ENCODE results near the gene PEX11A.

GRCh38 chr15:89640245-89640644 is 50.3 kb downstream of the PEX11A start:
- no peak for TF ChIP-seq POLR2AphosphoS5 (IDR thresholded peaks at IDR 0.05; ENCODE audit: insufficient read depth, low read depth, low read length)
- no peak for TF ChIP-seq CTCF (IDR thresholded peaks at IDR 0.05; ENCODE audit: extremely low read depth in 1 of 2, insufficient read depth in 1 of 2, low read depth in 1 of 2, low read length in 2 of 2)
- TF ChIP-seq MAX (IDR thresholded peaks at IDR 0.05; ENCODE audit: insufficient read depth, insufficient read length) = no peak
- TF ChIP-seq EZH2 (IDR thresholded peaks at IDR 0.05; ENCODE audit: borderline replicate concordance, low read depth, low read length, severe bottlenecking) = no peak
- no peak for TF ChIP-seq GATA2 (IDR thresholded peaks at IDR 0.05; ENCODE audit: insufficient read depth, insufficient read length, low read depth, low read length)
- TF ChIP-seq POLR2A (IDR thresholded peaks at IDR 0.05; ENCODE audit: low read depth, low read length) = no peak
- TF ChIP-seq MYC (IDR thresholded peaks at IDR 0.05; ENCODE audit: low read depth, low read length) = no peak
- TF ChIP-seq JUN (IDR thresholded peaks at IDR 0.05; ENCODE audit: borderline replicate concordance, insufficient read depth, insufficient read length, low read depth) = no peak
